SK-N-MC (cell line): Measurements from ENCODE around the gene C3orf18.

ENCODE experiments used
- EZH2 ChIP-seq: fragments of 200-600 bp; sonication (generic); IDR thresholded peaks from one replicate; pipeline ENCODE4 v1.6.1; 2017; ENCODE audit warnings: antibody characterized with exemption
- FOXP2 ChIP-seq: optimal IDR thresholded peaks from 2 replicates; pipeline ENCODE3; 2011; ENCODE audit warnings: mild to moderate bottlenecking, moderate library complexity; ENCODE audit not compliant: insufficient read depth; ENCODE audit errors: extremely low read length, control extremely low read depth
- POLR2AphosphoS5 ChIP-seq: IDR thresholded peaks from 2 replicates; pipeline ENCODE4 v1.6.1; 2012; ENCODE audit warnings: mild to moderate bottlenecking, low read depth, low read length, borderline replicate concordance

DNA sequence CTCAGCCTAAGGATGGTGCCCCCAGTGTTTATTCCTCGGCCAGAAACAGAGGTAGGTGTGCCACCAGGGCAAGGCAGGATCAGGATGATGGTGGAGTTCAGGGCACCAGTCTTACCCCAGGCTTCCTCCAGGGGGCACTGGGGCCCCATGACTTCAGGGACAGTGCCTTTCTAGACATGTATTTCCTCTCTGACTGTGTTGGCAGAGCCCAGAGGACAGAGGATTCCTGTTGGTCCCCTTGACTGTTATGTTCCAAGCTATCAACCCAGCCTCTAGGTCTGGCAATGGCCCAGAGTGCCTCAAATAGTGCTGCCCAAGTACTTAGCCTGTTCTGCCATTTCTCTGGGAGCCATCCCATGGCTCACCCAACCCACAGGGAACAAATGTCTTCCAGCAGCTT, 4.6 kb upstream of the C3orf18 start:
- TF ChIP-seq FOXP2 (no peak), POLR2AphosphoS5 (no peak), EZH2 (no peak)
